ENCODE results near the gene KCNIP1. TPM values are rescaled to one million over a fixed set of nuclear protein-coding genes. Genes with fewer than 3 reads are reported as not detected.

KCNIP1 gene
- total RNA-seq, 3 donors from 2014 or later (not counting 1 experiment from before 2014, with no cell fraction given), result not detected

GRCh38 chr5:170513856-170514525 lies 10.2 kb downstream of the KCNIP1 start:
- Histone ChIP-seq H3K27me3 (ENCODE audit: control insufficient read depth, insufficient read depth, low read length) (no peaks in the 10 kb centered on the region), H3K4me1 (ENCODE audit: control insufficient read depth, insufficient read depth, low read length) (no peaks in the 10 kb centered on the region), H3K4me3 (ENCODE audit: low read length) (no peak overlapping the region), H3K27ac (ENCODE audit: low read length) (no peak overlapping the region), H3K36me3 (ENCODE audit: control insufficient read depth, insufficient read depth, low read length) (no peaks in the 10 kb centered on the region), H3K9me3 (ENCODE audit: control insufficient read depth, insufficient read depth, low read length) (no peaks in the 10 kb centered on the region)
- DNase-seq (no peak), ATAC-seq (no peak)
- H3K4me1 Mint-ChIP-seq, result no peaks in the 10 kb centered on the region
- H3K27ac Mint-ChIP-seq, result no peak overlapping the region
- TF ChIP-seq CTCF (IDR thresholded peaks at IDR 0.05), result no peak
- WGBS (ENCODE audit: insufficient coverage), result 77% methylated on average over 5 of the region's 5 CpGs
- no peaks in the 10 kb centered on the region for H3K9me3 Mint-ChIP-seq
- H3K27me3 Mint-ChIP-seq (ENCODE audit: low read depth in 2 of 2), result no peaks in the 10 kb centered on the region
- intact Hi-C loops (cut with micrococcal nuclease), result no loop called here
- no peaks in the 10 kb centered on the region for H3K36me3 Mint-ChIP-seq
- no peak overlapping the region for H3K4me3 Mint-ChIP-seq

GRCh38 chr5:170517411-170517810 lies 13.6 kb downstream of the KCNIP1 start:
- WGBS (ENCODE audit: insufficient coverage), result 97% methylated on average over 2 of the region's 2 CpGs

GRCh38 chr5:170518277-170518676 lies 14.5 kb downstream of the KCNIP1 start:
- H3K4me1 Mint-ChIP-seq, result no peaks in the 10 kb centered on the region
- H3K27ac Mint-ChIP-seq, result no peak overlapping the region
- DNase-seq, result no peak
- H3K4me3 ChIP-seq (ENCODE audit: low read length), result no peak overlapping the region
- WGBS (ENCODE audit: insufficient coverage), result 82% methylated on average over 5 of the region's 5 CpGs
- no peak for ATAC-seq
- no peaks in the 10 kb centered on the region for H3K4me1 ChIP-seq (ENCODE audit: control insufficient read depth, insufficient read depth, low read length)
- no peaks in the 10 kb centered on the region for H3K9me3 ChIP-seq (ENCODE audit: control insufficient read depth, insufficient read depth, low read length)
- H3K36me3 ChIP-seq (ENCODE audit: control insufficient read depth, insufficient read depth, low read length), result no peaks in the 10 kb centered on the region
- H3K9me3 Mint-ChIP-seq, result no peaks in the 10 kb centered on the region
- TF ChIP-seq CTCF (IDR thresholded peaks at IDR 0.05), result no peak
- intact Hi-C loops (cut with micrococcal nuclease), result no loop called here
- no peaks in the 10 kb centered on the region for H3K27me3 Mint-ChIP-seq (ENCODE audit: low read depth in 2 of 2)
- H3K36me3 Mint-ChIP-seq, result no peaks in the 10 kb centered on the region
- H3K27me3 ChIP-seq (ENCODE audit: control insufficient read depth, insufficient read depth, low read length), result no peaks in the 10 kb centered on the region
- no peak overlapping the region for H3K27ac ChIP-seq (ENCODE audit: low read length)
- no peak overlapping the region for H3K4me3 Mint-ChIP-seq

More at GRCh38 chr5:170517411-170517810, 13.6 kb downstream of the KCNIP1 start:
- intact Hi-C loops (cut with micrococcal nuclease), result no loop called here
- Mint-ChIP-seq H3K4me1 (no peaks in the 10 kb centered on the region), H3K4me3 (no peak overlapping the region), H3K27me3 (ENCODE audit: low read depth in 2 of 2) (no peaks in the 10 kb centered on the region), H3K9me3 (no peaks in the 10 kb centered on the region), H3K36me3 (no peaks in the 10 kb centered on the region), H3K27ac (no peak overlapping the region)
- DNase-seq (no peak), ATAC-seq (no peak)
- Histone ChIP-seq H3K4me1 (ENCODE audit: control insufficient read depth, insufficient read depth, low read length) (no peaks in the 10 kb centered on the region), H3K27me3 (ENCODE audit: control insufficient read depth, insufficient read depth, low read length) (no peaks in the 10 kb centered on the region), H3K36me3 (ENCODE audit: control insufficient read depth, insufficient read depth, low read length) (no peaks in the 10 kb centered on the region), H3K9me3 (ENCODE audit: control insufficient read depth, insufficient read depth, low read length) (no peaks in the 10 kb centered on the region), H3K4me3 (ENCODE audit: low read length) (no peak overlapping the region), H3K27ac (ENCODE audit: low read length) (no peak overlapping the region)
- no peak for TF ChIP-seq CTCF (IDR thresholded peaks at IDR 0.05)

GRCh38 chr5:170519549-170519948 lies 15.7 kb downstream of the KCNIP1 start:
- H3K27me3 Mint-ChIP-seq (ENCODE audit: low read depth in 2 of 2), result no peaks in the 10 kb centered on the region
- H3K27ac Mint-ChIP-seq, result no peak overlapping the region
- no peaks in the 10 kb centered on the region for H3K4me1 ChIP-seq (ENCODE audit: control insufficient read depth, insufficient read depth, low read length)
- H3K9me3 ChIP-seq (ENCODE audit: control insufficient read depth, insufficient read depth, low read length), result no peaks in the 10 kb centered on the region
- no peak overlapping the region for H3K27ac ChIP-seq (ENCODE audit: low read length)
- H3K36me3 Mint-ChIP-seq, result no peaks in the 10 kb centered on the region
- TF ChIP-seq CTCF (IDR thresholded peaks at IDR 0.05), result no peak
- H3K9me3 Mint-ChIP-seq, result no peaks in the 10 kb centered on the region
- H3K4me1 Mint-ChIP-seq, result no peaks in the 10 kb centered on the region
- H3K36me3 ChIP-seq (ENCODE audit: control insufficient read depth, insufficient read depth, low read length), result no peaks in the 10 kb centered on the region
- DNase-seq (no peak), ATAC-seq (no peak)
- H3K27me3 ChIP-seq (ENCODE audit: control insufficient read depth, insufficient read depth, low read length), result no peaks in the 10 kb centered on the region
- no peak overlapping the region for H3K4me3 Mint-ChIP-seq
- no peak overlapping the region for H3K4me3 ChIP-seq (ENCODE audit: low read length)
- 90% methylated on average over 5 of the region's 5 CpGs for WGBS (ENCODE audit: insufficient coverage)
- intact Hi-C loops (cut with micrococcal nuclease), result no loop called here

Measured in natural killer cell (primary cell).